Right lobe of liver (tissue), 6 donors: ENCODE data around the gene ELP2. TPM values are rescaled to one million over a fixed set of nuclear protein-coding genes. Genes with fewer than 3 reads are reported as not detected.
A peak's percentile ranks its signal among the peaks of the same experiment; 100 is the strongest.
"Not testable (repeated sequence)": the region's sequence is repeated elsewhere in the genome, so short reads cannot be mapped to it uniquely, and the experiment has no call there.

ENCODE experiments used
- ATAC-seq, 4 donors: fragments of 200-7000 bp; cut with Tn5 transposase; one replicate each; pipeline ENCODE4 v1.9.1; 2020; ENCODE audit warnings: mild to moderate bottlenecking in 4 of 4, moderate library complexity in 4 of 4
- DNase-seq, 3 donors: peaks; one replicate each; pipeline ENCODE4 v3.0.0-alpha.2; 2020
- H3K27ac ChIP-seq, 3 donors: fragments of 200-600 bp; one replicate each; pipeline ENCODE4 v1.8.0; 2022
- H3K27me3 ChIP-seq, 2 donors: fragments of 200-600 bp; one replicate each; pipeline ENCODE4 v1.8.0; 2022
- H3K36me3 ChIP-seq, 4 donors: fragments of 200-600 bp; sonication (generic) in 1 of 4; one replicate each; pipeline versions ENCODE4 v1.5.1 to v1.8.0; 2017 to 2022; ENCODE audit warnings: control low read depth in 1 of 4
- H3K4me1 ChIP-seq, 4 donors: fragments of 200-600 bp; sonication (generic) in 1 of 4; one replicate each; pipeline versions ENCODE4 v1.5.1 to v1.8.0; 2017 to 2022; ENCODE audit warnings: control low read depth in 1 of 4
- H3K4me3 ChIP-seq, 3 donors: fragments of 200-600 bp; one replicate each; pipeline ENCODE4 v1.8.0; 2022
- H3K9me3 ChIP-seq, 4 donors: fragments of 200-600 bp; sonication (generic) in 1 of 4; one replicate each; pipeline versions ENCODE4 v1.5.1 to v1.8.0; 2017 to 2022; ENCODE audit warnings: control low read depth in 1 of 4
- CTCF ChIP-seq, 4 donors: fragments of 200-600 bp in 3 of 4; fragments of 450-650 bp in 1 of 4; IDR thresholded peaks; one replicate each; pipeline versions ENCODE4 v1.5.1 to v1.8.0; 2016 to 2022; ENCODE audit warnings: antibody characterized with exemption in 4 of 4, mild to moderate bottlenecking in 2 of 4
- POLR2A ChIP-seq: fragments of 450-650 bp; IDR thresholded peaks from one replicate; pipeline ENCODE4 v1.6.1; 2017; ENCODE audit warnings: antibody characterized with exemption, mild to moderate bottlenecking
- WGBS: methylation state at CpG from one replicate; pipeline ENCODE4 v1.1.6; 2018; ENCODE audit warnings: low coverage, low lambda C conversion rate; ENCODE audit not compliant: insufficient coverage; ENCODE audit errors: missing lambda C conversion rate; 5-methylcytosine and 5-hydroxymethylcytosine counted together
- intact Hi-C, 2 donors: fragments of 100-400 bp; cut with DNase I; formaldehyde crosslinking; loops; one replicate each; pipeline versions ENCODE4 v1.11.2 to v1.14.1; 2022
- total RNA-seq, 6 experiments: library from RNA; depleted of rRNA in 2 of 6; stranded (reverse); fragments of >200 nt in 2 of 6; fragmentation: NEBNext Ultra II Directional in 3 of 6; extraction: Animal tissue kit (Norgen Biotek cat#: 25700) in 3 of 6; gene quantifications; one replicate each; pipeline versions ENCODE4 v1.1.0 to v1.2.4, GENCODE V29; 2016 to 2023
- donor health status: DM: no; HTN: yes; CAD: no.
- donor health status: DM: no; HTN: no; CAD: no.
- donor health status: DM: no; HTN: no; CAD: no.
- donor health status: DM: no; HTN: yes; CAD: no.
- donor health status: DM: no; HTN: yes; CAD: no.

ELP2 gene
- total RNA-seq, 6 experiments from 2014 or later, result 26.9 to 58.7 (median 50.3) TPM

GRCh38 chr18:36205166-36205565 lies 75.5 kb downstream of the ELP2 start:
- ATAC-seq (no peak), DNase-seq (no peak)
- peaks cover 0 to 20% (median 1%) of the 10 kb centered on the region in 4 donors for H3K36me3 ChIP-seq
- 76% methylated on average over 4 of the region's 4 CpGs for WGBS
- intact Hi-C loops, result no loop called here
- no peak overlapping the region for H3K27ac ChIP-seq
- TF ChIP-seq CTCF (IDR thresholded peaks at IDR 0.05) (no peak), POLR2A (no peak)
- no peak overlapping the region for H3K4me3 ChIP-seq
- H3K9me3 ChIP-seq, result no peaks in the 10 kb centered on the region
- no peaks in the 10 kb centered on the region for H3K27me3 ChIP-seq
- H3K4me1 ChIP-seq, result no peaks in the 10 kb centered on the region

DNA sequence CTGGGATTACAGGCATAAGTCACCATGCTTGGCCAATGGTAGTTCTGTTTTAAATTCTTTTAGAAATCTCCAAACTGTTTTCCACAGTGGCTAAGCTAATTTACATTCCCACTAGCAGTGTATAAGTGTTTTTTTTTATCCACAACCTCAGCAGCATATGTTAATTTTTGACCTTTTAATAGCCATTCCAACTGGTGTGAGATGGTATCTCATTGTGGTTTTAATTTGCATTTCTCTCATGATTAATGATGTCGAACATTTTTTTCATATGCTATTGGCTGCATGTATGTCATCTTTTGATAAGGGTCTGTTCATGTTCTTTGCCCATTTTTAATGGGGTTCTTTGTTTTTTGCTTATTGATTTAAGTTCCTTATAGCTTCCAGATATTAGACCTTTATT lies 77.6 kb downstream of the ELP2 start:
- H3K27me3 ChIP-seq, result no peaks in the 10 kb centered on the region
- H3K4me3 ChIP-seq, result no peak overlapping the region
- H3K4me1 ChIP-seq, result no peaks in the 10 kb centered on the region
- DNase-seq (no peak), ATAC-seq (no peak)
- WGBS, result 92% methylated on average over 1 of the region's 1 CpG
- H3K9me3 ChIP-seq, result no peaks in the 10 kb centered on the region
- TF ChIP-seq POLR2A (no peak), CTCF (IDR thresholded peaks at IDR 0.05) (no peak)
- H3K36me3 ChIP-seq, result peaks cover 0 to 26% (median 1%) of the 10 kb centered on the region in 4 donors
- intact Hi-C loops, result no loop called here
- H3K27ac ChIP-seq, result no peak overlapping the region

- H3K4me3 ChIP-seq, ATAC-seq, H3K9me3 ChIP-seq, H3K27ac ChIP-seq, intact Hi-C loops, H3K4me1 ChIP-seq, H3K27me3 ChIP-seq, DNase-seq: not testable (repeated sequence)
- peaks cover 0 to 31% (median 1%) of the 10 kb centered on the region in 4 donors for H3K36me3 ChIP-seq
- 100% methylated on average over 2 of the region's 2 CpGs for WGBS
Measured at GRCh38 chr18:36207969-36208368, 78.3 kb downstream of the ELP2 start.

- Histone ChIP-seq H3K9me3 (no peaks in the 10 kb centered on the region), H3K27me3 (no peaks in the 10 kb centered on the region), H3K4me1 (no peaks in the 10 kb centered on the region), H3K4me3 (no peak overlapping the region), H3K36me3 (peaks cover 0 to 38% (median 2%) of the 10 kb centered on the region in 4 donors), H3K27ac (no peak overlapping the region)
- intact Hi-C loops, result no loop called here
- ATAC-seq (no peak), DNase-seq (peak in 1 of 3 donors; percentile 23)
- no CpG with 5 or more reads among the region's 6 CpGs for WGBS
- TF ChIP-seq POLR2A (no peak), CTCF (IDR thresholded peaks at IDR 0.05) (no peak)
Measured at GRCh38 chr18:36211612-36212065, 81.9 kb downstream of the ELP2 start.

GRCh38 chr18:36212301-36213171 lies 82.8 kb downstream of the ELP2 start:
- TF ChIP-seq CTCF (IDR thresholded peaks at IDR 0.05), result no peak
- TF ChIP-seq POLR2A, result no peak
- peaks cover 0 to 4% (median 0%) of the 10 kb centered on the region in 4 donors for H3K4me1 ChIP-seq
- DNase-seq (peak in 1 of 3 donors; percentile 39), ATAC-seq (peak; percentile 26 to 63 (median 34))
- H3K9me3 ChIP-seq, result no peaks in the 10 kb centered on the region
- no peak overlapping the region for H3K27ac ChIP-seq
- no peaks in the 10 kb centered on the region for H3K27me3 ChIP-seq
- intact Hi-C loops, result no loop called here
- peaks cover 0 to 38% (median 2%) of the 10 kb centered on the region in 4 donors for H3K36me3 ChIP-seq
- H3K4me3 ChIP-seq, result no peak overlapping the region
- 65% methylated on average over 7 of the region's 13 CpGs for WGBS
